LoVo (cell line): Measurements from ENCODE around the gene GRIK2.
"Not testable (repeated sequence)": the region's sequence is repeated elsewhere in the genome, so short reads cannot be mapped to it uniquely, and the experiment has no call there.

Experiments used
- DNase-seq: peaks from one replicate; pipeline ENCODE4 v3.0.0-alpha.2; 2016; ENCODE audit warnings: low spot score

The GRIK2 gene

DNA sequence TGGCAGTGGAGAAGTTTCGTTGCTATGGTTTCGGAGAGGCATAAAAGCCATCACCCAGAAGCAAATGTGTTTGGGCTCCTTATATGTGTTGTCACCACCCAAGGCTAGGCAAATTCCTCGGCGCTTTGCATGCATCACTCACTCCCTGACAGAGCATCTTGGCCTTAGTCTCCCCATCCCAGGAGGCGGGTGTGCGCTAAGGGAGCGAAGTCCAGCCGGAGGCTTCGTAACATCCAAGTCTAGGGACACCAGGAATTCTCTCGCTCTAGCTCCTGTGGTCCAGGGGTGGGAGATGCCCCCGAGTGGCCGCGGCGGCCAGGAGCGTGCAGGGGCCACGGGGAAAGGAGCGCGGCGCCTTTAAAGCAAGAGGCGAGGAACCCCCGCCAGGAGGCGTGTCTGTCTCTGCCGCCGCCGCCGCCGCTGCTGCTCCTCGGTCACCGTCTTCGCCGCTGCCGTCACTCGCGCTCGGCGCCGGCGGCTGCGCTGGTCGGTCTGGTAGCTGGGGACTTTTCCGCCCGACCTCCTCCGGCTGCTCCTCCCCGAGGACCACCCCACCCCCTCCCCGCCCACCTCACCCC, at the start of gene GRIK2:
TSS of gene GRIK2 (plus strand) at position 458 of the 578 bp plus-strand sequence.
- peak; percentile 2 for DNase-seq

DNA sequence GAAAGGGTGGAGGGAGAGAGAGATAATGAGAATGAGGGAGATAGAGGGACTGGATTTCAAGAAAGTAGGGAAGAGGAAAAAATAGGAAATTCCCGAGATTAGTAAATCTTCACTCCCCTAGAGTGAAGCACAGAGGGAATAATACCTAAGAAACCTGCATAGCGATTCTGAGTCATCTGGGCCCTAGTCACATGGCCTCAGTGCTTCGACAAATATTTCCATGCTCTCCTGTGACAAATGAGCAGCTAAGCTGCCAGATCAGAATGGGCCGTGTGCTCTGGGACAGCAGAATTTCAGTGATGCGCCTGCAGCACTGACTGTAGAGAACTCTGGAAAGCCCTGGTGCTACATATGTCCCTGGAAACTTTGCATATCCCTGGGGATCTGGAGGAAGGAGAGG, 48.6 kb upstream of the GRIK2 start:
- DNase-seq, result no peak

DNA sequence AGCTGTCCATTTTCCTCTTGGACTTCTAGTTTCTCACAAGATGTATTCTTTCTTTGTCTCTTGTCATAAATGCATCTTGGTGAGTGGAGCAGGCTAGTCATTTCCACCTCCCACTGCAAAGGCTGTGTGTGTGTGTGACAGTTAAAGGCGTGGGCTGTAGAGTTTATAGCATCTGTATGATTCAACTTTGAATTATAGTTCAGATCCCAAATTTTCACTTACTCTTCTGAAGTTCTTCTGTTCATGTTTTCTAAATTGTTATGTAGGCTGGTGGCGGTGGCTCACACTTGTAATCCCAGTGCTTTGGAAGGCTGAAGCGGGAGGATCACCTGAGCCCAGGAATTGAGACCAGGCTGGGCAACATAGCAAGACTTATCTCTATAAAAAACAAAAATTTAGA, 44.7 kb upstream of the GRIK2 start:
- no peak for DNase-seq

DNA sequence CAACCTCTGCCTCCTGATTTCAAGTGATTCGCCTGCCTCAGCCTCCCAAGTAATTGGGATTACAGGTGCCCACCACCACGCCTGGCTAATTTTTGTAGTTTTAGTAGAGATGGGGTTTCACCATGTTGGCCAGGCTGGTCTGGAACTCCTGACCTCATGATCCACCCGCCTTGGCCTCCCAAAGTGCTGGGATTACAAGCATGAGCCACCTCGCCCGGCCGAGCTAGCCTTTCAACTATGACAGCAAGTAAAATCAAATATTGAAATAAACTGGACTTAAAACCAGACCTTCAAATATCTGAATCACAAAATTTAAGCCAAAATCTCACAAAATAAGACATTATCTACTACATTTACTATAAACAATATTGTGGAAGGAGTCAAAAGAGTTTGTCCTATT, 42.9 kb upstream of the GRIK2 start:
- DNase-seq, result not testable (repeated sequence)

DNA sequence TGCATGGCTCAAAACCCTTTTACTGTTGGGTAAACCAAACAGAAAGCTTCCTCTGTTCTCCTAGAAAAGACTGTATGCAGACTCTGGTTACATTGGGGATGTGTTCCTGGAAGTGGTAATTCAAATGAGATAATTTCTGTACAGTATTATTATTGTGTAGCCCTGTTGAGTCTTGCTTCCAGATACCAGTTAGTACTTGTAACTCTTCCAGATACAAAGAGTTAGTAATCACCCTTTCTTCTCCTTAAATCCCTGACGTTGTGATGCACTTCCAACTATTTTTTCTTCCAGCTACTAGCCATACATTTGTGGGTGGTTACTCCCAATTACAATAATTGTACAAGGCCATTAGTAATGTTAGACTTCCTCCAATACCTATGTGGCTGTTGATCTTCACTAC, 42.3 kb upstream of the GRIK2 start:
- DNase-seq, result no peak

DNA sequence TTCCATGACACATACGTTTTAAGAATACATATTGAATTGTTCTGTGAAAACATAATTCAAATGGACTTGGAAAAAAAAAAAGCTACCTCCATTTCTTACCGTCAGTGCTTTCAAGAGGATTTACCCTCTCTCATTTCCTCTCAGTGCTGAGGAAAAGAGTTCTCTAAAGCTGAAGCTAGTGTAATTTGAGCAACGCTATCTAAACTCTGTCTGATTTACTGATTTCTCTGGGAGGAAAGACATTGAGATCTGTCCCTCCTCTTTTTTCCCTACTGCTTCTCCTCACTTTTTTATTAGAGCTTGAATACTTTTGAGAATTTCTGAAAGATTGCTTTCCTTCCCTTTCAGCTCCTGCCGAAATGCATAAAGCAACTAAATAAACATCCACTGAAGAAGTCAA, 41.2 kb upstream of the GRIK2 start:
- no peak for DNase-seq

DNA sequence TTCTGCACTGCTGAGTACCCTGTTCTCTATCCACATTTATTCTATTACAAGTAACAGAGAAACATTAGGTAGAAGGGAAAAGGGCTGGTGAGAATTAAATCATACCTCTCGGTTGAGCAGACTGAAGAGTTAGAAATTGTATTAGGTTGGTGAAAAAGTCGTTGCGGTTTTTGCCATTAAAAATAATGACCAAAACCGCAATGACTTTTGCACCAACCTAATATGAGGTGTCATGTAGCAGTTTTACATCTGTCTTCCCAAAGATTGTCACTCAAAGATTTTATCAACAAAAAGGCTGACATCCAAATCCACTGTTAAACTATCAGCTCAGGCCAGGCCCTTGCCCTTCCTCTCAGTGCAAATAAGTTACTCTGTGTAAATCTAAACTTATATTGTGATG, 28.3 kb upstream of the GRIK2 start:
- no peak for DNase-seq

DNA sequence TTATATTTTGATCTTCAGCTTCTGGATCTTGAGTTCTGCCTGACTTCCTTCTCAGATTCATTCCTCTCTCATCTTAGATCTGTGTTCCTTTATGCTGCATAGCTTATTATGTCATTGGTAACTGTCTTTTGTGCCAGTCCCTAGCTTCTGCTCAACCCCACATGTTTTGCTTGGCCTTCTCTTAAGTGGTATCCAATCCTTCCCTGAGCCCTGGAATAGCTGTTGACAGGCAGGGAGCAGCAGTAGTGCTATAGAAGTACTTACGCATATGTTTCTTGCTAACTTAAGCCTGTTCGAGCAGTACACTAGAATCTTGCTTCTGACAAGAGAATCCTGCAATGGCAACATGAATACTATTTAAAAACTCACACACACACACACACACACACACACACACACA, 13.6 kb upstream of the GRIK2 start:
- DNase-seq, result no peak

DNA sequence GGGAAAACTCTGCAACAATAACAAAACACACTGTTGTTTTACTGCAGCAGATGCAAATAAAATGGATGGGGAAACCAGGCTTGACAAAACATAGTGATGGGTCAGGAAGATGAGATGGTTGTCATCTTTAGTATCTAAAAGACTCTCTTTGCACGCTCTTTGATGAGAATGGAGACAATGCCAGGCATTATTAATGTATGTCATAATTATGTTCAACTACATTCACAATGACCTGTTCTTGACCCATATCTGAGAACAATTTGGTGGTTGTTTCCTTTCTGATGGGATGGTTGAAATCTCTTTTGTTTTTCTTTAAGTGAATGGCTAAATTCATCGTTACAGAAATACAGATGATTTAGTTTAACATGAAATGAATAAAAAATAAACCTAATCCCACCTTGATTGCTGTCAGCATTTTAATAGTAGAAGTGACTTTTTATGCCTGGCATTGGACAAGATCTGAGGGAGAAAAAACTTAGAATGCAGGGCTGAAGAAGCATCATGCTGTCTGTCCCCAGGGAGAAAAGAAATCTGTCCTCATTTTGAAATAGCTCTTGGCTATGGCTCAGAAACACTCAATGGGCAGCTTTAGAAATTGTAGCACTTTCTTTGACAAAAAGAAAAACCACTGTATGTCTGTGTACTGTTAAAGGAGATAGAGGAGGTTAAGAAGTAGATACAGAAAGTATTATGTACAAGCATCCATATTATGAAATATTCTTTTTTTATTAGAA, 12.4 kb upstream of the GRIK2 start:
- DNase-seq, result no peak

DNA sequence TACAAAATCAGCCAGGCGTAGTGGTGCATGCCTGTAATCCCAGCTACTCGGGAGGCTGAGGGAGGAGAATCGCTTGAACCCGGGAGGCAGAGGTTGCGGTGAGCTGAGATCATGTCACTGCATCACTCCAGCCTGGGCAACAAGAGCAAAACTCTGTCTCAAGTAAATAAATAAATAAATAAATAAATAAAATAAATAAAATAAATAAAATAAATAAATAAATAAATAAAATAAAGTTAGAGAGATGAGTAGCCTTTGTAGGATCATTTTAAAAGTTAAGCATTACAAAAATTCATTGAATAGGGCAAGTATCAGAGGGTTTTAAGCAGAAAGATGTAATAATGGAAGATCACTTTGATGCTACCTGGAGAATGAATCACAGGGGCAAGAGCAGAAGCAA, 9.8 kb upstream of the GRIK2 start:
- not testable (repeated sequence) for DNase-seq

DNA sequence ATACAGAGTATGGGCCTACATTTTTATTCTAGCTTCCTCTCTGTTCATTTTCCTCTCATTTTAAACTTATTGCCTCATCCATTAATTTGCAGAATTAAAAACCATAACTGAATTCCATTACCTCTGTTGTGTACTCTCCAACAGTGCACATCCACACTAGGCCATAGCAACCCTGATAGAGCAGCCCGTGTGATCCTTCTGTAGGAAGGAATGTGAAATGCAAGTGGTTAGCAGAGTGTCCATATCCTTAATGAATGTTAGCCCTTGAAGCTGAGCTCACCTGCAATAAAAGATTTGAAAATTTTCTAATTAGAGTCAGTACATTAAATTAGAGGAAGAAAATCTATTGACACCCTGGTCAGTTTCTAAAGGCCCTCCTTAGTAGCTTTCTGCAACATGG, 6.5 kb upstream of the GRIK2 start:
- DNase-seq, result no peak

DNA sequence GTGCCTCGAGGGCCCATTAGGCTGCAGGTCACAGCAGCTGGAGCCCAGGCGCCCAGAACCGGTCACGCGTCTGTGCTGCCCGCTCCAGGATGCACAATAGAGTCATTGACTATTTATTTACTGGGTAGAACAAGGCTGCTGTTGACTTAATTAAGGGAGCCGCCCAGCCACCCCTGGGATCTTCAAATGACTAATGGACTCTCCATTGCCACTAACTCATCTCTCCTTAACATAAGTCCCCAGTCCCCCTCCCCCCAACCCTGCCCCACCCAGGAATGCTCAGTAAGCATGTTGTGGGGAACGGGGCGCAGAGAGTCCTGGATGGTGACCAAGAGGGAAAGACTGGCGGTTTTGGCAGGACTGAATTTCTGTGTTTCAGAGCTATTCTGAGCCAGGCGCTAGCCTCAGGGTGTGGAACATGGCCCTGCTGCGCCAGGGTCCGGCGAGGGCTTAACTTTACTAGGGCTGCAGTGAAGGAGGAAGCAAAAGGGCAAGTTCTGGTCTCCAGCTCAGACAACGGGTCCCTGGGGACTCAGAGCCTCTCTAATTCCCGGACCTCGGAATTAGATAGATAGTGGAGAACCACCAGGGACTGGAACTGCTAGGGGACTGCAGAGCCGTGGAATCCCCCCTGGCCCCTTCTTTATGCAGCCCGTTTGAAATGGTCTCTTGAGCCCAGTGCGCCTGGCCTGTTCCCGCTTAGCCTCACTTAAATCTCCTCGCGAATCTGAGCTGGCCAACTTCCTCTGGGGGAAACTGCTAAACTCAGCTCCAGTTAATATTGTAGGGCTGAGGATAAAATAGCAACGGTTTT, 1.5 kb upstream of the GRIK2 start:
- no peak for DNase-seq

DNA sequence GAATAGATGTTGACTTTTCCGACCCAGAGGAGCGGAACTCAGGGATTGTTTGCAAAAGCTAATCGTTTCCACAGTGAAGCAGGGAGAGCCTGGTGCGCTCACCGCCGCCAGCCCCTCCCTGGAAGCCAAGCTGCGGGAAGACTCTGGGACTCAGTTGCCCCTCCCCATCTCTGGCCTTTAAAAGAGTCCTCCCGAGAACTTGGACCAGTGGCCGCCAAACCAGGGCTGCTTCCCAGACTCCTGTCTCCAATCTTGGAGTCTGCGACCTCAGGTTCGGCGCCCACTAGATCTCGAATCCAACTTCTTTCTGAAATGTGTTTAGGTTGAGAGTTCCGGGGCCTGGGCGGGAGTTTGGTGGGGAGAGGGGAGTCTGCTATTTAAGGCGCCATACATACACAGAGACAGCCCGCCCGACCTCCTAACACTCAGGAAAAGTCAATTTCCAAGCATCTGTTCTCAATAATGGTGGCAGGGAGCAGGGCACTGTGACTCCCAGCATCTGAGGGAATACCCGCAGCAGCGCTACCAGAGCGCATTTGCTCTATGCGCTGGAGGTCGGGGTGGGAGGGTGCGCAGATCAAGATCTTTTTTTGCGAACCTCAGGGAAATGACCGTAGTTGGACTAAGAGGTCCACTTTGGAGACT, 800 bp upstream of the GRIK2 start:
- no peak for DNase-seq

DNA sequence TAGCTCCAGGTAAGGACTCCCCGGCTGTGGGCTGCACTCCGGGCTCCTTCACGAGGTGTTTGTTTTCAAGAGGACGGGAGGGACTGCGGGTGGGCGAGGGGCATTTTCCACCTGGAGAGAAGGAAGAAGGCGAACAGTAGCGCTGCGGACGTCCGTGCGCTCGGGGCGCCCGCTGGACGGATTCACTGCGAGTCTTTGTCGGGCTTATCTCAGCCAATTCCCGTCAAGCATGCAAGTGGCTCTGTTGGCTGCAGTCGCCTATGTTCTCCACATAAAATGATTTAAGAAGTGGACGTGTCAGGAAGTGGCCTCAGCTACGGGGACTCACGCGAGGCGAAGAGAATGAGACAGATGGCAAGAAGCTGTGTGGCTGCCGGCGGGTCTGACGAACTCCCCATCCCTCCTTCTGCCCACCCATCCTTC, 332 bp downstream of the GRIK2 start:
- DNase-seq, result no peak

DNA sequence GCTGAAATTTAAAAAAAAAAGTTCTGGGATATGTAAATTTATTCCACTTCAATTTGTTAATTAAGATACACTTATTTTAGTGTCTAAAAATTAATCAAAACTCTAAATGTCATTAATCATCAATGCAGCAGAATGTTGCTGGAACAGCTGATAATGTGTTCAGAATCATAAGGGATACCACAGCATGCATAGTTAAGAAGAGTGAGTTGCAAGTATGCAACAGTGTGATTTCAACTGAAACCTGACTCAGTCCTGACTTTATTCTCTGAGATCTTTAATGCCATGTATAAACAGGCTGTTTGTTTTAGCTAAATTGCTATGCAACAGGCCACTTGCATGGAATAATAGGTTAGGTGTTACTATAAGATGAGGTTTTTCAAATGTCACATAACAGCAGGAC, 1.4 kb downstream of the GRIK2 start:
- no peak for DNase-seq

DNA sequence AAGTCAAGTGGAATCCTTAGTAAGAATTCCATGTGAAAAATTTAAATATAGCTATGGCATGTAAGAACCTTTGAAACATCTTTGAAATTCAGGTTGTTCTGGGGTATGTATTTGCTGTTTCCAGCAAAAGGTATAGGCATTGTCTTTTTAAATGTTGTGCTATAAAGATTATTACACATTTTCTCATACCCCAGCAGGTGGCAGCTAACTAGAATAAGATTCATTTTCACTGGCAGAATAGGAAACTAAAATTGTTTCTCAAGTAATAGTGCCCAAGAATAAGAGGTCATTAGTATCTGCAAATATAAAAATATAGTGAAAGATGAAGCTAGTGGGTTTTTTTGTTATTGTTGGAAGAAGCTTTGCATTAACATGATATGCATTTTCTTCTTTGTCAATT, 1.8 kb downstream of the GRIK2 start:
- DNase-seq, result no peak

DNA sequence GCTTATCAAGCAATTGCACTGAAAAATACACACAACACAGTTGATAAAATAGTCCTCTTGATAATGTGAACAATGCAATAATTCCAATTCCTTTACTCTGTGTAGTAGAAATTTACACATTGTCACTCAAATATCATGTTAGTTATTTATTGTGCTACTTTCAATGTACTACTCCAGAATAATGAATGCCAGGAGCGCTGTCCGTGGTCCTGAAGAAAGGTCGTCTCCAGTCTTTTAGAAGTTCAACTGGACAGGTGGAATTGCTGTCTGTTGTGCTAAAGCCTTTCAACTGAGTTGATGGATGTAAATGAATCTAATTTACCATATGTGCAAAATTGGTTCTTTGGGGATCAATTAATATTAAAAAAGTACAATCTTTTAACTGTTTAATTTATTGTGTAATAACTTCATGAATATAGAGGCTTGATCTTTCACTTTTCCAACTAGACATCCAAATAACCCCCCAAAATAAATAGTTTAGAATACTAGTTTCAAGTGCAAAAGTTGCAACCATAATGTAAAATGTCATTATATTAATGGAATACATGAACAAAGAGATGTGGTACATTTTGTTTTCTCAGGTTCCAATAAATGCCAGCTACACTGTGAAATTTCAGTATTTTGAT, 3.2 kb downstream of the GRIK2 start:
- DNase-seq, result peak; percentile 67

DNA sequence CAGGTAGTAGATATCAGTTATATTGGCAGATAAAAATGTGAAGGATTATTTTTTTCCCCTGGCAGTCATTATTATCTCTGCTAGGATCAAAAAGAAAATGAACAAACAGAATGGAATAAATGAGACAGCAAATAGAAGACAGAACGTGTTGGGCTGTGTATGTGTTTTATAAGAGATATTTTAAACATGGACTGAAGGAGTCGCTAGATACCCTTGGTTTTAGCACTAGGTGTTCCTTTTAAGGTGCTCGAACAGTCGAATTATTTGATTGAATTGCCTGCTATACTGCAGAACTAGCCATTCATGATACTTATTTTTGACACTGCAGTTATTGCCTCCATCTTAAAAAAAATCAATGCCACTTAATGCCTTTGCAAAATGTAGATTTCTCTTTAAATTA, 3.7 kb downstream of the GRIK2 start:
- DNase-seq, result no peak

DNA sequence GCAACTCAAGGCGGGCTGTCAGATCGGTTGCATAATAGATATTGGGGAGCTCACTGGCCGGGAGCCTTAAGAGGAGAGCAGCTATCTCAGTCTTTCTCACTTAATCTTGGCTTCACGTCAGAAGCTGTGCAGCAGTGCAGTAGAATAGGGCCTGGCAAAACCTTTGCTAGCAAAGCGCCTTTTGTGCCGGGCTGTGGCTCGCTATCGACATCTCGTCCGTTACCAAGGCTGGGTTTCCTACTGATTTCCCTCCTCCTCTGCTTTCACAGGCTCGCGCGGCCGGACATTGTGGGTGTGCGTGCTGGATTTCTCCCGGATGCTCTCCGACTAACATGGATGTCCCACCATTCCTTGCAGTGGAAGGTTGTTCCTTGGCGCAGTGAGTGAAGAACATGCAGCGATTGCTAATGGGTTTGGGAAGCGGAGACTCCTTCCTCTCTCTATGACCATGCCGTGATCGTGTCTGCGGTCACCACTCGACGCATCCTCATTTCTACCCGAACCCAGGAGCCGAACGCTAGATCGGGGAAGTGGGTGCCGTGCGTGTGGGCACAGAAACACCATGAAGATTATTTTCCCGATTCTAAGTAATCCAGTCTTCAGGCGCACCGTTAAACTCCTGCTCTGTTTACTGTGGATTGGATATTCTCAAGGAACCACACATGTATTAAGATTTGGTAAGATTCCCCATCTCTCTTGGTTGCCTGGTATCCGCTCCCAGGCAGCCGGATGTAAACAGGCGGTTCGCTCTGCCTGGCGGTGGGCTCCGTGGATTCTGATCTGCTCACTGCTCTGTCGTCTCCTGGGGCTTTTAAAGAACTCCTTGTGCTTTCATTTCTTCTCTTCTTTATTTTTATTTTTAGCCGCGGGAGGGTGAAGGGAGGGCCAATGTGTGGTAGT, 5.5 kb downstream of the GRIK2 start:
- no peak for DNase-seq

DNA sequence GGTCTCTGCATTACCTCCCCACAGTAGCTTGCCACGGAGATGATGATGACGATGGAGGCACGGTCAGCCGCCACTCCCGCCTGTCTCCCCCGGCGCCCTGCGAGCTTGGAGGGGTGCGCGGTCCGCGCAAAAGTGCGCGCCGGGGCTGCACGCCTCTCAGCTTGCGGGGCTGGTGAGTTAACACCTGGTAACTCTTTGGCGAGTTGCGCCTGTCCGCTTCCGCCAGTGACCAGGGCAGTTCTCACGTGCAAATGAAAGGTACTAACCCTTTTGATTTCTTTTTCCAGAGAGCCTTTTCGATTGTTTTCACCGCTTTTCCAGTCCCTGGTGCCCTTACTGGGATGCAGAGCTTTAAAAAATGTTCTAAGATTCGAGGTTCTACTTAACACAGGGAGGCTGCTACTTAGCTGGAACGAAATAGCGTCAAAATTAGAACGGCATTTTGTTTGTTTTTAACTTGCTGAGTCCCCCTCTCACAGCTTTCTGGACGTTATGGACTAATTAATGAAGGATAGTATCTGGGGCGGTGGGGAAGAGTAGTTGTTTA, 6.2 kb downstream of the GRIK2 start:
- DNase-seq, result no peak
